GM21447 (cell line): Measurements from ENCODE around the gene NT5C1A.

Experiments
- ATAC-seq: cut with Tn5 transposase; IDR thresholded peaks from one replicate; pipeline ENCODE4 v1.9.1; 2021; ENCODE audit not compliant: unreplicated experiment

Gene NT5C1A

DNA sequence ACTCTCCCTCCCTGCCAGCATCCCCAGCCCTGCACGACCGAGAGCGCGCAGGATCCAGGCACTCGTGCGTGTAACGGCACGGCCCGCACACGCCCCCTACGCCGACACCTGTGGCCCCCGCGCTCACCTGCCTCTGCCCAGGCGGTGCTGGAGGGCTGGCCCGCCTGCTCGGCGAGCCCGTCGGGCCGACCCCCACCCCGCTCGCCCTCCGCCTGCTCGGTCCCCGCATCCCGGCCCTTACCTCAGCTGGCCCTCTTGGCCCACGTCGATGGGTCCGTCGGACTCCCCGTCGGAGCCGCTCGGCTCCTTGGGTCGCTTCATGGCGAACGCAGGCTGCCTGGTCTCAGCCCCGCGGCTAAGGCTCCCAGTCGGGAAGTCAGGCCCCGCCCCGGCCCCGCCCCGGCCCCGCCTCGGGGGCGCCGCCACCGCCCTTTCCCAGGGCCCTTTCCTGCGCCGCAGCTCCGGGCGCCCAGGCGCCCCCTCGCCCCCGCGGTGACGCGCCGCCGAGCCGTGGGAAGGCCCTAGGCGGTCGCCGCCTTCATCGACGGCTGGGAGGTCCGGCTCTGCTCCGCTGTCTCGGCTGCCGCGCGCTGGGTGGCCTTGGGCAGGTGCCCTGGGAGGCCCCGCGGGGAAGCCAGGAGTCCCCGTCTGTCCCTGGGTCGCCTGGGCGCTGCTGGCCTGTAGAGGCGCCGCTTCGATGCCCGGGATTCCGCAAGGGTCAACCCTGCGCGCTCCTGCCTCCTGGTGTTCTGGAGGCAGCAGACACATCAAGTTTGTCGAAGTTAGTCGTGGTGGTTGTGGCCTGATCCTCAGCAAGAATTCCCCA lies 32.4 kb downstream of the NT5C1A start, which contains the start of gene HEYL:
Gene HEYL, minus strand, starts transcription at position 339 of the 826 bp plus-strand sequence. Its CDS starts 18 bp downstream, at position 321.
- no peak for ATAC-seq

DNA sequence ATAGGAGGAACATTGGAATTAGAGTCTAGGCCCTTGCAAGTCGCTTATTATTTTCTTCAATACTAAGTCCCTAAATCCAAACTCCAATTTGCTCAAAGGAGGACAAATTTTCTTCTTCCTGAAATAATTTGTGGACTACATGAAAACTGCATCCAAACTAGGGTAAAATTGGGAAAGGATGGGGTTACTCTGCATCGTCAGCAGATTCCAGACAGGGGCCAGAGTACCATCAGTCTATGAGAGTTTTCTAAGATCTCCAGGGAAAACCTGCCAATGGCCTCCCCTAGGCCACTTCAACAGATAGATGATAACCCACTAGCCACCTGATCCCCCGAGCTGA lies 33.0 kb downstream of the NT5C1A start:
- ATAC-seq: no peak

DNA sequence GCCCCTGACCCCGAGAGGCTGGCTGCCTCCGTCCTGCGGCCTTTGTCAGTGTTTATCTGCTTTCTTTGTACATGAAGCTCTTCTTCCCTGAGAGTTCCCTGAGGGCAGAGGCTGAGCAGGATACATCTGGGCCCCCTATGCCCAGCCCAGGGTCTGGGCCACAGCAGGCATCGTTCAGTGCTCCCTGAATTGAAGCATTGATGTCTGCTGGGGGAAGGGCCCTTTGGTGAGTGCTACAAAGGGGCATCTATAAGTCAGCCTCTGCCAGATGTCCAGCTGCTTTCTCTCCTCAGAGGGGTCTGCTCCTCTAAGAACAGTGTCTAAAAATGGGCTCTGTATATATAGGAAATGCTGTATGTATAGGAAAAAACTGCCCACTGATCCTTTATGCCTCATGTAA lies 34.5 kb downstream of the NT5C1A start:
- no peak for ATAC-seq

DNA sequence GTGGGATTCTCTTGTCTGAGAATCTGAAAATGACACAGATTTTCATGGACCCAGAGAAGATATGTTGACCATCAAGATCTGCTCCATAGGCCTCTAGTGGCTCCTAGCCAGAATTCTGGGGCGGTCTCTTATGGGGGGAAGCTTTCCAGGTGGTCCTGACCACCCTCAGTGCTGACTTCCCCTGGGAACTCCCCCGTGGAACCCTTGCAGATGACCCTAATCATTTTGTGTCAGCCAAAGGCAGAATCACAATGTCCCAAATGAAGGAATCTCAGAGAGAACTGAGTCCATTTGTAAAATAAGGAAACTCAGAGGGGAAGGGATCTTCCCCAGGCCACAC lies 36.1 kb downstream of the NT5C1A start:
- no peak for ATAC-seq

DNA sequence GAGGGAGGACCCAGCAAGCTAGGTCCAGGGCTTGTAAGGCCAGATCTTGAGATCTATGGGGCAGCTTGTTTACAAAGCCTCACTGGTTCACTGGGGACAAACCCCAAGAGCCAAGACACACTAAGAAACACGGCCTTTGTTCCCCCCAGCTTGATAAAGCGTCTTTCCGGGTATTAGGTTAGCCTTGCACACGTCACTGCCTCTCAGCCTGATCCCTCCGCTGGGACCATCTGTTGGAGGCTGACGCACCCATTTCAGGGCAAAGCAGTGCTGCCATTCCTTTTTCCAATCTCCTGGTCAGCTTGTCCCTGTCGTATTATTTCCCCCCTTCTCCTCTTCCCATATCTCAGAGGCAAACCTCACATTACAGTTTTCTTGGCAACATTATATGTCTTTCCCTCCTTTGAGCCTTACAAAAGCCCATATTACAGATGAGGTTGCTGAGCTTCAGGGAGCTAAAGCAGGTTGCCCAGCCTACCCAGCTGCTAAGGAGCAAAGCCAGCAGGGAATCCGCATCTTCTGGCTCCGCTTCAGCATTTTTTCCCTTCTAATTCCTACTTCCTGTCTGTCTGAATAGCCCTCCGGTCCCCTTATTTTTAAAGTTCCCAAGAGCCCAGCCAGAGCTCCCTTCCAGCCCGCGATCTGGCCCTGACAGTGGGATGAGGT lies 36.6 kb downstream of the NT5C1A start:
- no peak for ATAC-seq

DNA sequence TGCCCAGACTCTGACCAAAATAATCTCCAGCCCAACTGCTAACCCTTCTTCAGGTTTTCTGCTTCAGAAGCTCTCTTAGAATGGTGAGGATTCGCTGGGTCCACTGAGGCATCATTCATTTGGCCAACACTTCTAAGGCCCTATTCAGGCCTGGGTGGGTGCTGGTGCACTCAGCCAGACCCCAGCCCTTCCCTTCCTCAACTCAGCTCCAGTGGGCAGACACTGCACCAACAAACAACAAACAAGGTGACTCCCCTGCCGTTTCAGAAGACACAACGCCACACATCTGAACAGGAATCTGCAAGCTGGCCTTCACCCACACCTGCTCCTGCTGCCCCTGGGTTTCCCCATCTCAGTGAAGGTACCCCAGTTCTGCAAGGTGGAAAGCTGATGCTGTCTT lies 38.5 kb downstream of the NT5C1A start:
- no peak for ATAC-seq

DNA sequence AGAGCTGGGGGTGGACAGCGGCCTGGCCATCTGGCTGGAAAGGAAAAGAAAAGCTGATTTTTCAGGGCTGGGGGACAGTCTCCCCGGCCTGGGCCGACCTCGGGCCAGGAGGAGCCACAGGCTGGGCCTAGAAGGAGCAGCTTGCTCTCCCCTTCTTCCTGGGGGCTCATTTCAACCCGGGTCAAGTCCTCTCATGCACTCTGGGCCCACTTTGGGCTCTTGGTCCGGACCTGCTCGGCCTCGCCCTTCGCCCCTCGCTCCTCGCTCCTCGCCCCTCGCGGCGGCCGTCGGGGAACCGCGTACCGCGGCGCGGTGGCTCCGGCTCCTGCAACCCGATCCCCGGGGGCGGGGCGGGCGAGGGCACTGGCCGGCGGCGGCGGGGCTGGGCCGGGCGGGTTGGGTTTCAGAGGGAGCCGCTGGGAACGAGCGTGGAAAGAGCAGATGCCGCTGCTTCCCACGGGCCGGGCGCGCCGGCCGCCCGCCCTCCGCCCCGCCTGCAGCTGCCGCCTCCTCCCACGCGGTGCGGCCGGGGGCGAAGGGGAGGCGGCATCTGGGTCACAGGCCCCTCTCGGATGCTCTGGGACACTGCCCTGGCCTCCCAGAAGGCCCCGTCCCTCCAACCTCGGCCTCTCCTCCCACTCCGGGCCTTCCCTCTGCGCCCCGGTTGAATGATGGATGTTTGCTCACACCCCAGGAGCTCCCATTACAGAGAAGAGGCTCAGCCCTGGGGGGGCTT lies 39.1 kb downstream of the NT5C1A start:
- ATAC-seq: no peak

DNA sequence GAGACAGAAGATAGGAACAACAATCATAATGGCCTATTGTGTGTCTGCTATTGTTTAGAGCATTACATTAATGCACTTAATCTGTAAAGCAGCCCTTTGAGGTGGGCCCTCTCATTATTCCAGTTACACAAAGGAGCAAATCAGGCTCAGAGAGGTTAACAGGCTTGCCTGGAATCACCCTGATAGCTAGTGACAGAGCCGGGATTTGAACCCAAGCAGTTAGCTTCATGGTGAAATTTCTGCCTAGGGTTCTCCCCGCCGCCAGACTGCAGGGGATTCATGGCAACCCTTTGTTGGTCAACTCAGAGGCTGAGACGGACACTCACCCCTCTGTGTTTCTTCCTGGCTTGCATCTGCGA lies 39.6 kb downstream of the NT5C1A start:
- ATAC-seq: no peak

DNA sequence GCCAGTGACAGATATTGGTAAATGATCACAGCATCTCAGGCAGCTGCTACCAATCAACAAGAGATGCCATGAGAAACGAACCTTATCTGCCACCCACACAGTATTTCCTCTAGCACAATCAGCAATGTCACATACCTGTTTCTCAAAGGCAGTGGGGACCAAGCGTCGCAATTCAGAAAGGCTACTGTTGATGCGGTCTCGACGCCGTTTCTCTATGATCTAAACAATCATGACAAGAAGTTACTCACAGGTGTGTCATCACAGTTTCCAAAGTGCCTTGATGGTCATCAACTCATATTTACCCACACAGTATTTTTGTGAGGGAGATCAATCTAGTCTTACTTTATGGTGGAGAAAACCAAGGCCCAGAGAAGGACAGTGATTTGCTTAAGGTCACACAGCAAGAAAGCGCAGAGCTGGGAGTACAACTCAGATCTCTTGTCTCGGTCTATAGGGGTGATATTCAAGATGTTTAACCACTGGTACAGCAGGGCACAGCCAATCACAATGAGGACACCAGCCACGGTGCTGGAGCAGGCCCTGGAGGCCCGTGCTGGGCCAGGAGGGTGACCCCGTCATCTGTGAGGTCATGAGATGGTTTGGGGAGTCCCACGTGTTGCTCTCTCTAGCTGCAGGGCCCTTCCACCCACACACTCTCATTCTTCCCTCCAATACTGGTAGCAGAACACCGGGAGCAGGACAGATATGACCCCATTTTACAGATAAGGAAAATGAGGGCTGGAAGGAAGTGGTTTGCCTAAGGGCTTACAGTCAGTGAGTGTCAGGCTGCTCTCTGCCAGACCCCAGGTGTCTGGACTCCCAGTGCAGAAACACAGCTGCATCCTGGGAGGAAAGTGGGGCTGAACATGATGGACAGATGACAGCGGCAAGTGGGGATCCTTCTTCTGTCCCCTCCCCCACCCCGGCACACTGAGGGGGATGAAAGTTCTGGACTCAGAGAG lies 40.3 kb downstream of the NT5C1A start:
- no peak for ATAC-seq

DNA sequence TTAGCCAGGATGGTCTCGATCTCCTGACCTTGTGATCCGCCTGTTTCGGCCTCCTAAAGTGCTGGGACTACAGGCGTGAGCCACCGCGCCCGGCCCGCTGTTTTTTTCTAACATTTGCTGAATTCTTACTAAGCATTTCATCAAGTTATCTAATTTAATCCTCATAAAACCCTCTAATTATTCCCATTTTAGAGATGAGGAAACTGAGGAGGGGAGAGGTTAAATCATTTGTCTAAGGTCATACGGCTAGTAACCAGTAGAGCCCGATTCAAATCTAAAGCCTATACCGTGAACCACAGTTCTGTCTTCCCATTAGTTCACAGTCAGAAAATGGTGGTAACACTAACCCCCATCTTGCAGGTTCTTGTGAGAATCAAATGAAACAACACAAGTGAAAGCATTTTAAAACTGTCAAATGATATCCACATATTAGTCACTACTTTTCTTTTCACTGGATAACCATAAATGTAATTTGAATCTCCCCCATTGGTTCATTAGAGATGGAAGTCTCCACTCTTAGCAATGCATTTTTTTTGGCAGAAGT lies 43.0 kb downstream of the NT5C1A start:
- ATAC-seq: no peak

DNA sequence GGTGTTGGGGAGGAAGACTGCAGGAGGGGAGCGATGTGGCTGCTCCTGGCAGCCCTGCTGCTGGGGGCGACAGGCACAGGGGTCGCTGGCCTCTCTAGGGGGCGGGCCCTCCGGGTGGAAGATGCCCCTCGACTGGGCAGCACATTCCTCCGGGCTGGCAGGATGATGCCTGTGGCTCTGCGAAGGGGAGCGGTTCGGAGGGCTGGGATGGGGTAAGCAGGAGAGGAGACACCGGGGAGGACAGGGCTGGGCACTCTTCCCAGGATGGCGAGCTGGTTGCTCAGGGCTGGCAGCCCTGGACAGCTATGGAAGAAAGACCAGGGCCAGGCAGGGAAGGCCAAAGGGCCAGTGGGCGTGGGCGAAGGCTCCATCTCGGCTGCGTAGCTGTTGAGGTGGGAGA lies 45.3 kb downstream of the NT5C1A start:
- ATAC-seq: no peak

DNA sequence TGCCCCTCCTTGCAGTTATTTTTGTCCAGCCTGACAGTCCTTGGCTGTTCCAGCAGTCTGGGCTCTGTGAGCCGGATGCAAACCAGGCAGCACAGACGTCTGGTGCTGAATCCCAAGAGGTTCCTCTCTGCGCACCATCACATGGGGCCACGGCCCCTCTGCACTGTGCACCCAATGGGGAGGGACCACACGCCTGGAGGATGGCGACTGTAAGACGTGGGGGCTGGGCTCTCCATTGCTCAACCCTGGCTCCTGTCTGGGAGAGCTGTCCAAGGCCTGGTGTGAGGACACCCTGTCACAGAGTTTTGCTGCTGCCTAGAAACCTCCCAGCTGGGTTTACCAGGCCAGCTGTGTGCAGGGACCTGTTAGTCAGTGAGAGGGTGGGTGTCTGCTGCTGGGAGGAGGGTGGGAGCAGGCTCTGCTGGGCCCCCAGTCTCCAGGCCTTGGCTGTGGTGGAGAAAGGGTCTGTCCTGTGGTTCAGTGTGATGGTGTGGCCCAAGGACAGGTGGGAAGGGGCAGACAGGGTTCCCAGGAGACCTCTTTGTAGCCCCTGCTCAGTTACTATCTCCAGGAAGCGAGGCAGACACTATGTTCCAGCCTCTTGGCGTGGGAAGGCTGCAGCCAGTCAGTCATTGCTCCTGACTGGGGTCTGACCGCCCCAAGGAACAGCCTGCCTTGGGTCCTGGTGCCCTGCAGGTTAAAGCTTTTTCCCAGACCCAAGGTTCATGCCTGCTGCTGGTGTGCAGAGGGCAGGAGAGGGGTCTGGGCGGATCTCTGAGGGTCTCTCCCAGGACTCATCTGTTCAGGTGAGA lies 46.2 kb downstream of the NT5C1A start:
- no peak for ATAC-seq

DNA sequence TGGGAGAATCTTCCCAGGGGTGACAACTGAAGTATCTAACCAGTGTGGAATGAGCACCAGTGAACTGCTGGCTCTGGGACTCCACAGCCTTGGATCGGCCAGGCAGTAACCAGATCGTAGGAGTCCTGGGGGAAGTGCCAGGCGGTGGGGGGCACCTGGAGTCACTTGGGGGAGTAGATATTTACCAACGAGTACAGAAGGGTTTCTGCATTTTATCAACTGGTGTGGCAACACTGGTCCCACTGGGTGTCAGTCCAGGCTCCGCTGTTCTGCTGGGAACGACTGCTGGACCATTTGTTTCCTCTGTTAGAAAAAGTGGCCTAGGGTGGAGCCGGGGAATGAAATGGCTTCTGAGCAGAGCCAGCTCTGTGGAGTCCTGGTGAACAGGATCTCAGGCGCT lies 46.9 kb downstream of the NT5C1A start:
- ATAC-seq: no peak

DNA sequence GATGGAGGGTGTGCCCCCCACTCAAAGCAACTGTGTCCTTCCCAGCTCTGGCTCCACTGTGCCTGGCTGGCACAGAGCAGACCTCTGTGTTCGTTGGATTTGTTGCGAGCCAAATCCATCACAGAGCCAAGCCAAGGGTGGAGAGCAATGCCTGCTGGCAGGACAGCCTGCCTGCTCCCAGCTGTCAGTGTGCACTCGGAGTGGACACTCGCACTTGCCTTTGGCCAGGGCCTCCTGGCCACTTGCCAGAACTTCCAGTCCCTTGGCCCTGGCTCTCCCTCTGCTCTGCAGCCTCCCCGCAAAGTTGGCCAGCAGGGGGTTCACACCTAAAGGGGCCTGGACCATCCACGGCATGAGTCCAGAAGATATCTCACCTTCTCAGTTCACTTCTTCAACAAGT lies 48.9 kb downstream of the NT5C1A start:
- ATAC-seq: no peak

DNA sequence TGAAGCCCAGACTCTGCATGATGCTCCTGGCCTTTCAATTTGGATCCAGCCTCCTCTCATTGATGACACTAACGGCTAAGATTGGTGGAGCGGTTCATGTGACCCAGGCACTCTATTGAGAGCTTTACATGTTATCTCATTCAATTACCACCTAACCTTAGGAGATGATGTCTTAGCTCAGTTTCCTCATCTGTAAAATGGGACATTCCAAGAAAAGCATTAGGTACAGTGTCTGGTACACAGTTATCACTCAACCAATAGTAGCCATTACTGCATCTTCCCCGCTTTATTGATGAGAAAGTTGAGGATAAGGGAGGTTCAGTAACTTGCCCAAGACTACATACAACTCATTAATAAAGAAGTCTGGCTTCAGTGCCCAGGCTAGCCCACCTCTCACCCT lies 49.5 kb downstream of the NT5C1A start:
- ATAC-seq: no peak

DNA sequence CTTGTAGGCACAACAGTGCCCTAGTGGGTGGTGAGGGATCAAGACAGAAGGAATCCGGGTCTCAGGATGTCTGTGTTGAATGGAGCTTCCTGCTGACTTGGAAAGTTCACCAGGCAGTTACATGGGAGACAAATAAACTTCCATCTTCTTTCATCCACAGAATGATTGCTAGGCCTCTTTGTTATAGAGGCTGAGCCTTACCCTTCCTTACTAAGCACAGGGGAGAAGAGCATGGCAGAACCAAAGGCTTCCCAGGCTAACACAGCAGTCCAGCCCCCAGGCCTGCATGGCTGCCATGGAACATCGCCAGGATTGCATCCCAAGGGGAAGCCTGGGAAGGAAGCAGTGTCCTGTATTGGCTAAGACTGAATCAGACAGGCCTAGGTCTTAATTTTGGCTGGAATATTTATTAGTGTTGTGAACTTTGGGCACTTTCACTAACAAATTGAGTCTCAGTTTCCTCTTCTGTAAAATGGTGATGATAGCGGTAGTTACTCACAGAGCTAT lies 51.2 kb downstream of the NT5C1A start:
- ATAC-seq: no peak

DNA sequence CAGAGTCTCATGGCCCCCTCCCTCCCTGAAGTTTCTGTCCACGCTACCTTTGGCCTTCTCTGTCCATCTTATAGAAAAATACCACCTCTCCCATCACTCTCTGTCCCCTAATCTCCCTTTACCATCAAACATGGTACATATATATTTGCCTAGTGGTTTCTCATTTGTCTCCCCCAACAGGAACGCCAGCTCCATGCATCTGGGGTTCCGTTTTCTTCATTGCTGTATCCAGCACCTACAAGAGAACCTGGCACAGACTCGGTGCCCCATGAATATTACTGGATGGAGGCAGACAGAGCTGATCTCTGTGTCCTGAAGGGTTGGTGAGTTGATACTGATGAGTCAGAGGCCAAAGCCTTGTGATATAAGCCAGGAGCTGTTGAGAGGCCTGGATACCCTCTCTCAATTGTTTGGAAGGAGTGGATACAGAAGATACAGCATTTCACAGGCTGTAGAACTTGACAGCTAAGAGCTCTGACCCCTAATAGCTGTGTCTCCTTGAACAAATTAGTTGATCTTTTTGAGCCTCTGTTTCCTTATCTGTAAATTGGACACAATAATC lies 54.3 kb downstream of the NT5C1A start:
- ATAC-seq: no peak

DNA sequence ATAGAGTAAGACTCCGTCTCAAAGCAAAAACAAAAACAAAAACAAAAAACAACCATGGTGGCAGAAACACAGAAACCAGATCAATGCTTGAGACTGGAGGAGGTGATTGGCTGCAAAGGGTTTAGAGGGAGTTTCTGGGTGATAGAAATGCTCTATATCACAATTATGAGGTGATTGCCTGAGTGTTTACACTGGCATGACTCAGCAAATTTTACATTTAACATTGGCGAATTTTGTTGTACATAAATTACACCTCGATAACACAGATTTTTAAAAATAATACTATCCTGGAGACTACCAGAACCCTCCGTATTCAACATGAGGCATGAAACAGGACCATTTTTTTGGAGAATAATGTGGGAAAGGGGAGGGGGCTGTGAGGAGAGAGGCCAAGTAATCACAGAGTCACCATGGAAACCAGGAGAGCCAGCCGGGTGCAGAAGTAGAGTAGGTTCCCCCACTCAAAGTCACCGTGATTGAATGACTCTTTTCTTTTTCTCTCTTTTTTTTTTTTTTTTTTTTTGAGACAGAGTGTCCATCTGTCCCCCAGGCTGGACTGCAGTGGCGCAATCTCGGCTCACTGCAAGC lies 56.7 kb downstream of the NT5C1A start:
- no peak for ATAC-seq

DNA sequence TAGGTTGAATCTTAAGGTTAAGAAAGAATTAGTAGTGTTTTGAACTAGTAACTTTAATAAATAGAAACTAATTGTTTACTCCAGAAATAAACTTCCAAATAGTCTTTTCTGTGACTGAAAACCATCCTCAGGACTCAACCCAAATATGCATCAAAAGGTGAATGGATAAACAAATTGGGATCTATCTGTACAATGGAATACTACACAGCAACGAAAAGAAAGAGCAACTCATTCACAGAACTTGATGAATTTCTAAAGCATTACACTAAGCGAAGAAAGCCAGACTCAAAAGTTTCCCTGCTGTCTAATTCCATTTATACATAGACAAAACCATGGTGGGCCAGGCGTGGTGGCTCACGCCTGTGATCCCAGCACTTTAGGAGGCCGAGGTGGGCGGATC lies 57.4 kb downstream of the NT5C1A start:
- no peak for ATAC-seq
